Stomach (tissue), 9 donors: ENCODE data around the gene DOK5. TPM values are rescaled to one million over a fixed set of nuclear protein-coding genes. Genes with fewer than 3 reads are reported as not detected.

Experiments used
- DNase-seq, 2 donors: peaks; one replicate each; pipeline versions ENCODE4 v3.0.0 to v3.0.0-alpha.2; 2013 to 2019
- H3K27ac ChIP-seq, 5 donors: fragments of 200-600 bp in 4 of 5; sonication (generic) in 4 of 5; one replicate each; pipeline ENCODE4 v1.5.1; 2013 to 2019; ENCODE audit warnings: mild to moderate bottlenecking in 1 of 5, moderate library complexity in 1 of 5
- H3K27me3 ChIP-seq, 3 donors: fragments of 200-600 bp; sonication (generic); one replicate each; pipeline ENCODE4 v1.5.1; 2017 to 2019; ENCODE audit warnings: mixed run types in 1 of 3
- H3K36me3 ChIP-seq, 4 donors: fragments of 200-600 bp; sonication (generic); 1 replicate in 3 of 4; 2 replicates in 1 of 4; pipeline ENCODE4 v1.5.1; 2016 to 2019
- H3K4me1 ChIP-seq, 4 donors: fragments of 200-600 bp; sonication (generic); one replicate each; pipeline ENCODE4 v1.5.1; 2016 to 2019
- H3K4me3 ChIP-seq, 4 donors: fragments of 200-600 bp; sonication (generic) in 3 of 4; one replicate each; pipeline ENCODE4 v1.5.1; 2016 to 2019; ENCODE audit warnings: mild to moderate bottlenecking in 1 of 4
- H3K9me3 ChIP-seq, 4 donors: fragments of 200-600 bp; sonication (generic); one replicate each; pipeline ENCODE4 v1.5.1; 2016 to 2019
- EP300 ChIP-seq: sonication (generic); formaldehyde crosslinking; IDR thresholded peaks from one replicate; pipeline ENCODE4 v1.6.1; 2017; ENCODE audit warnings: antibody characterized with exemption
- POLR2A ChIP-seq, 4 donors: fragments of 450-650 bp; IDR thresholded peaks; one replicate each; pipeline ENCODE4 v1.6.1; 2016; ENCODE audit warnings: antibody characterized with exemption in 4 of 4, control low read depth in 2 of 4, mild to moderate bottlenecking in 1 of 4, moderate library complexity in 1 of 4
- POLR2AphosphoS5 ChIP-seq, 3 donors: sonication (generic); formaldehyde crosslinking; IDR thresholded peaks; one replicate each; pipeline ENCODE4 v1.6.1; 2016; ENCODE audit warnings: antibody characterized with exemption in 3 of 3
- WGBS, 5 donors: extraction: QIAGEN DNeasy Blood & Tissue Kit in 3 of 5; methylation state at CpG; one replicate each; pipeline versions ENCODE4 v1.1.5 to v1.1.7; 2013 to 2018; 5-methylcytosine and 5-hydroxymethylcytosine counted together
- intact Hi-C: fragments of 100-400 bp; cut with DNase I; formaldehyde crosslinking; loops from one replicate; pipeline ENCODE4 v1.15.1; 2023; ENCODE audit warnings: low total_unique reads
- polyA plus RNA-seq, 3 donors: library from polyadenylated mRNA; stranded (reverse); fragments of 200-250 nt; gene quantifications; one replicate each; pipeline ENCODE4 v1.2.3, GENCODE V29; 2013
- total RNA-seq, 5 donors: library from RNA; depleted of rRNA; stranded (reverse); fragments of >200 nt; gene quantifications; one replicate each; pipeline versions ENCODE4 v1.1.0 to v1.2.3, GENCODE V29; 2014 to 2016
- TF ChIP-seq, protein P1 (sequence below), 7 experiments: fragments of 450-650 bp in 4 of 7; fragments of 200-600 bp in 3 of 7; sonication (generic) in 3 of 7; IDR thresholded peaks; one replicate each; pipeline ENCODE4 v1.5.1; 2016 to 2019; ENCODE audit warnings: antibody characterized with exemption in 7 of 7, control low read depth in 2 of 7, mild to moderate bottlenecking in 1 of 7
- donor health status: healthy with polysubstance abuse.
- donor health status: Bipolar disorder and iron deficiency.
- donor health status: healthy.

Gene DOK5
- total and polyA plus RNA-seq, 8 donors = 0.58 to 4.4 (median 1.1) TPM; not detected in 4

DNA sequence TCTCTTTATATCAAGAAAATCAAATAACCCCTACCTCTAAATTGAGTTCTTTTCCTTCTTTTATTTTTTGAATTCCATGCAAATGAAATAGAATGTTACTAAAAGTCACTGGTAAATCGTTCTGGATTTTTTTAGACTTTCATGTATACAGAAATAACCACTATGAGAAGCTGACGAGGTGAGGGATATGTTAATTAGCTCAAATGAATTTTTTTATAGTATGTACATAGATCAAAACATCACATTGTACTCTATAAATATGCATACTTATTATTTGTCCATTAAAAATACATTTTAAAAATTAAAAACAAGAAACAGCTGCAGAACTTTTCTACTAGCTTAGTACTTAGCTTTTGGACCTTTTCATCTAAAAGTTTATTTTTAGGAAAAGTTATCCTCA, 165.4 kb downstream of the DOK5 start:
- no peaks in the 10 kb centered on the region for H3K9me3 ChIP-seq
- H3K4me3 ChIP-seq = no peak overlapping the region
- H3K27me3 ChIP-seq = no peaks in the 10 kb centered on the region
- H3K36me3 ChIP-seq = no peaks in the 10 kb centered on the region
- no peaks in the 10 kb centered on the region for H3K4me1 ChIP-seq
- DNase-seq = no peak
- WGBS, 5 donors = 61 to 80% (median 65%) methylated on average over 2 of the region's 2 CpGs
- TF ChIP-seq EP300 (no peak), POLR2AphosphoS5 (IDR thresholded peaks at IDR 0.05) (no peak), POLR2A (IDR thresholded peaks at IDR 0.05) (no peak)
- TF ChIP-seq, protein P1, sequence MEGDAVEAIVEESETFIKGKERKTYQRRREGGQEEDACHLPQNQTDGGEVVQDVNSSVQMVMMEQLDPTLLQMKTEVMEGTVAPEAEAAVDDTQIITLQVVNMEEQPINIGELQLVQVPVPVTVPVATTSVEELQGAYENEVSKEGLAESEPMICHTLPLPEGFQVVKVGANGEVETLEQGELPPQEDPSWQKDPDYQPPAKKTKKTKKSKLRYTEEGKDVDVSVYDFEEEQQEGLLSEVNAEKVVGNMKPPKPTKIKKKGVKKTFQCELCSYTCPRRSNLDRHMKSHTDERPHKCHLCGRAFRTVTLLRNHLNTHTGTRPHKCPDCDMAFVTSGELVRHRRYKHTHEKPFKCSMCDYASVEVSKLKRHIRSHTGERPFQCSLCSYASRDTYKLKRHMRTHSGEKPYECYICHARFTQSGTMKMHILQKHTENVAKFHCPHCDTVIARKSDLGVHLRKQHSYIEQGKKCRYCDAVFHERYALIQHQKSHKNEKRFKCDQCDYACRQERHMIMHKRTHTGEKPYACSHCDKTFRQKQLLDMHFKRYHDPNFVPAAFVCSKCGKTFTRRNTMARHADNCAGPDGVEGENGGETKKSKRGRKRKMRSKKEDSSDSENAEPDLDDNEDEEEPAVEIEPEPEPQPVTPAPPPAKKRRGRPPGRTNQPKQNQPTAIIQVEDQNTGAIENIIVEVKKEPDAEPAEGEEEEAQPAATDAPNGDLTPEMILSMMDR (IDR thresholded peaks at IDR 0.05) = no peak
- intact Hi-C loops = loop anchor here (10.0 kb wide), 2 partner anchors 416 to 546 kb away; no protein-coding TSS in a partner anchor
- no peak overlapping the region for H3K27ac ChIP-seq

DNA sequence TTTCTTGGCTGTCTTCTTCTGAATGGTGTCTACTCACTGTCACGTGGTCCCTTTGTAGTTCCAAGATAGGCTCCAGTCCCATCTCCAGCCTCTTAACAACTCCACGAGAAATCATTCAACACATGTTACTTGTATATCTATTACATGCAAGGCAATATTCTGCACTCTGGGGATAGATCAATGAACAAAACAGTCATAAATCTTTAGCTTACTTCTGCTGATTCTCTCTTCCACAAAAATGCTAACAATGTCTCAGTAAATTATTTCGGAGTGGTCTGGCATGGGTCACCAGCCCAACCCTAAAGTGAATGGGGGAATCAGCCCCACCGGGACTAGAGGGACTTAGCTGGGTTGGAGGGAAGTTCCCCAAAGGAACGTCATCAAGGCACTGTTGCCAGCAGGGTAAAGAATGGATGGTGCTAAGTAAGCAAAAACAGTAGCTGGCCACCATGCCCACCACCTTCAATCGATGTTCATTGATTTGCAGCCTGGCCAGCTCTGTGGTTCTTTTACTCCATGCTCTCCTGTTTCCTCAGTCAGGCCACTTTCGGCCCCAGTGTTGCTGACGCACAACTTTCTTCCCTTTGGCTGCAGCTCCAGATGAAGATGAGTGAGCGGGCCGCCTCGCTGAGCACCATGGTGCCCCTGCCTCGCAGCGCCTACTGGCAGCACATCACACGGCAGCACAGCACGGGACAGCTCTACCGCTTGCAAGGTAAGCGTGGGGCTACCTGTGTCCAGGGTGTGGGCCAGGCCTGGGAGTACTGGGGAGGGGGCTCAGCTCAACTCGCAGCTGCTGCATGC, 167.7 kb downstream of the DOK5 start:
- H3K27ac ChIP-seq = no peak overlapping the region

DNA sequence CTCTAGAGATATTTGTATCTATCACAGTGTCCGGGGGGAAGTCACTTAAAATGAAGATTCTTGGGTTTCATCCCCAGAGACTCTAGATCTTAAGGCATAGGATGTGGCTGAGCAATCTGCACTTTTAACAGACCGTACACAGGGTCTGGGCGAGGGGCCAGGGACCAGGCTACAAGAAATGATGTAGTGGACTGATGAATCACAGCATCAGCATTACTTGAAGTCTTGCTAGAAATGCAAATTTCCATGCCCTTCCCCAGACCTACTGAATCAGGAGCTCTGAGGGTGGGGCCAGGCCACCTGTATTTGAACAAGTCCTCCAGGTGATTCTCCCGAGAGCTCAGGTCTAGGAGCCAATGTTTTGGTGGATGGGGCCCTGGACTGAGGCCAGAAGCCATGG, 168.4 kb downstream of the DOK5 start:
- H3K27me3 ChIP-seq = no peaks in the 10 kb centered on the region
- TF ChIP-seq, protein P1 (IDR thresholded peaks at IDR 0.05) = no peak
- TF ChIP-seq POLR2AphosphoS5 (IDR thresholded peaks at IDR 0.05) = no peak
- no peak for TF ChIP-seq EP300
- no peak for TF ChIP-seq POLR2A (IDR thresholded peaks at IDR 0.05)
- H3K4me1 ChIP-seq = no peaks in the 10 kb centered on the region
- intact Hi-C loops = loop anchor here (10.0 kb wide), 2 partner anchors 419 to 549 kb away; no protein-coding TSS in a partner anchor
- WGBS, 5 donors = 50 to 74% (median 54%) methylated on average over 4 of the region's 4 CpGs
- DNase-seq = peak in 1 of 2 donors; percentile 51
- no peaks in the 10 kb centered on the region for H3K9me3 ChIP-seq
- no peaks in the 10 kb centered on the region for H3K36me3 ChIP-seq
- H3K27ac ChIP-seq = no peak overlapping the region
- no peak overlapping the region for H3K4me3 ChIP-seq

More for the DNA sequence above, 167.7 kb downstream of the DOK5 start:
- H3K36me3 ChIP-seq = no peaks in the 10 kb centered on the region
- no peak overlapping the region for H3K4me3 ChIP-seq
- no peaks in the 10 kb centered on the region for H3K27me3 ChIP-seq
- intact Hi-C loops = loop anchor here (10.0 kb wide), 2 partner anchors 418 to 548 kb away; no protein-coding TSS in a partner anchor
- WGBS, 5 donors = 84 to 90% (median 88%) methylated on average over 13 to 18 of the region's 18 CpGs
- TF ChIP-seq, protein P1 (IDR thresholded peaks at IDR 0.05) = no peak
- no peak for TF ChIP-seq POLR2AphosphoS5 (IDR thresholded peaks at IDR 0.05)
- no peak for TF ChIP-seq EP300
- TF ChIP-seq POLR2A (IDR thresholded peaks at IDR 0.05) = no peak
- H3K4me1 ChIP-seq = no peaks in the 10 kb centered on the region
- no peaks in the 10 kb centered on the region for H3K9me3 ChIP-seq
- DNase-seq = peak in 1 of 2 donors; percentile 10

DNA sequence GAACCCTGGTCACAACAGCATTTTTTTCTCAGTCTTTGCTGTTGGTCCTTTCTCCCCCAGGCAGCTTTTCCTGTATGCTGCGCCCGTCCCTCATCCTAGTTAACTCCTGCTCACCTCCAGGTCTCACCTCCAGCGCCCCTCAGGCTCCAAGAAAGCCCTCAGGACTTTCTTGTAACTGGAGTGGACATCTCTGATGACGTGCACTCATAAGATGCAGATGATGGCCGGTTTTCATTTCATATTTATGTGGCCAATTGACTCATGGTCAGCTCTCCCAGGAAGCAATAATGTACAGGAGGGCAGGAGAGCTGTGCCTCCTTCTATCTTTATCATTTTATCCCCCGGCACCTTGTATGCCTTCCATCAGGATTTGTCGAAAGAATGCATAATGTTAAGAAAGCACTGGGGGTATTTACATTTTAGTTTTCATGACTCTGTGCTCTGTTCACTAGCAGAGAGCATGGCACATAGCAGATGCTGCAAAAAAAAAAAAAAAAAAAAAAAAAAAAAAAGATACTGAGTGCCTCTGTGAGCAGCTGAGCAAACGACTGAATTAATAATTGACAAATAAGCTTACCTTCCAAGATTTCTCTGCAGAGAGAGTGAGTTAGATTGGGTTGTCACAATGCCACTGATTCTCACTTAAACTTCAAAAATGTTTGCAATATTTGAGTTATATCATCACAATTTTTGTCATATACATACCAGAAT, 170.2 kb downstream of the DOK5 start:
- Histone ChIP-seq H3K27ac (no peak overlapping the region), H3K27me3 (no peaks in the 10 kb centered on the region), H3K9me3 (no peaks in the 10 kb centered on the region), H3K4me1 (peaks cover 0 to 14% (median 7%) of the 10 kb centered on the region in 4 donors), H3K4me3 (no peak overlapping the region), H3K36me3 (no peaks in the 10 kb centered on the region)
- intact Hi-C loops = loop anchor here (10.0 kb wide), 2 partner anchors 421 to 551 kb away; no protein-coding TSS in a partner anchor
- TF ChIP-seq EP300 (no peak), POLR2A (IDR thresholded peaks at IDR 0.05) (no peak), POLR2AphosphoS5 (IDR thresholded peaks at IDR 0.05) (no peak)
- TF ChIP-seq, protein P1 (IDR thresholded peaks at IDR 0.05) = no peak
- DNase-seq = no peak
- WGBS, 5 donors = 40 to 56% (median 48%) methylated on average over 8 of the region's 8 CpGs
